GM23338 (cell line): Measurements from ENCODE around the gene RTKN2. TPM values are rescaled to one million over a fixed set of nuclear protein-coding genes. Genes with fewer than 3 reads are reported as not detected.

ENCODE experiments used
- JUNB ChIP-seq: IDR thresholded peaks from one replicate; pipeline ENCODE4 v1.6.1; 2016; ENCODE audit warnings: antibody characterized with exemption; ENCODE audit not compliant: unreplicated experiment
- STAT1 ChIP-seq: IDR thresholded peaks from one replicate; pipeline ENCODE4 v1.6.1; 2016; ENCODE audit warnings: antibody characterized with exemption; ENCODE audit not compliant: unreplicated experiment
- ZNF331 ChIP-seq: fragments of 250-450 bp; sonication (Bioruptor Pico); IDR thresholded peaks from 2 replicates; pipeline ENCODE4 v1.5.0; 2020; ENCODE audit warnings: low read depth, mild to moderate bottlenecking, moderate library complexity
- polyA plus RNA-seq: library from polyadenylated mRNA; unstranded; fragments of >200 nt; fragmentation: Nextera tagmentation; extraction: Ambion mirVana; gene quantifications from 2 replicates; pipeline ENCODE4 v1.2.1, GENCODE V29; 2016
- total RNA-seq: library from RNA; depleted of rRNA; stranded (reverse); fragments of >200 nt; shearing (Covaris generic); gene quantifications from 2 replicates; pipeline ENCODE4 v1.2.3, GENCODE V29; 2014
- TF ChIP-seq, protein P1 (sequence below): fragments of 250-450 bp; sonication (Bioruptor Pico); IDR thresholded peaks from 2 replicates; pipeline ENCODE4 v1.5.0; 2020; ENCODE audit warnings: mild to moderate bottlenecking, moderate library complexity
- TF ChIP-seq, protein P2 (sequence below), 2 experiments: fragments of 200-600 bp in 1 of 2; sonication (generic) in 1 of 2; conservative IDR thresholded peaks; 2 replicates each; pipeline versions ENCODE4 v1.5.1 to v1.6.1; 2016 to 2017; ENCODE audit warnings: antibody characterized with exemption in 2 of 2, low read depth in 2 of 2, mild to moderate bottlenecking in 2 of 2, moderate library complexity in 1 of 2

The RTKN2 gene
- total and polyA plus RNA-seq, 2 experiments from 2014 or later = 15.3 to 23.6 TPM

DNA sequence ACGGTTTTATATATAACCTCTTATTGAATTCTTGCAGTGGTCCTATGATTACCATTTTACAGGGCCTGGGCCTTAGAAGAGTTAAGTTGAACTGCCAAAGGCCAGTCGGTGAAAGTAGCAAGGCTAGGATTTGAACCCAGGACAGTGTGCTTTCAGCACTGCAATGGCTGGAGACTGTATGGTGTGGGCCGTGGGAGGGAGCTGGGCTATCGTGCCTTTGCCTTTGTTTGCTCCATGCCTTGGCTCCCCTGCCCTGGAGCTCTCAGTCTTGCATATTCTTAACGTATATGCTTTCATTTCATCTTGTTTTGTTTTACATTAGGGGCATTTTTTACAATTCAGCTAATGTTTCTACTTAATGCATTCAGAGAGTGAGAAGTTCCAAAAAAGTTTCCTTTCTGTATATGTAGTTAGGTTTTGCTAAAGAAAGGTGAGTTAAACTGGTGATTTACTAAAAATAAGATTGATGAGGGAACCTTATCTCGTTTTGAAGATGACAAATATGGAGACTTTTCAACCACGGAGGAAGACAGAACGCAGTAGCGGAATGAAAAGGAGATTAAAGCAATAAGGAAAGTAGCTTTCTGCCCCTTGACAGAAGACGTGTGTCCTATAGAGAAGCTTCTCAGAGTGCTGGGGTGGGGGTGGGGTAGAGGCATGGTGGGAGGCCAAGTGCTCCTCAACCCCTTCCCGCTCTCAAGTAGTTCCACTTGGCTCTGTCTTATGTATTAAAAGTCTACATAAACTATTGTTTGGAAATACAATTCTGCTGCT is 82.5 kb downstream of the RTKN2 start (continued):
- TF ChIP-seq, protein P1, sequence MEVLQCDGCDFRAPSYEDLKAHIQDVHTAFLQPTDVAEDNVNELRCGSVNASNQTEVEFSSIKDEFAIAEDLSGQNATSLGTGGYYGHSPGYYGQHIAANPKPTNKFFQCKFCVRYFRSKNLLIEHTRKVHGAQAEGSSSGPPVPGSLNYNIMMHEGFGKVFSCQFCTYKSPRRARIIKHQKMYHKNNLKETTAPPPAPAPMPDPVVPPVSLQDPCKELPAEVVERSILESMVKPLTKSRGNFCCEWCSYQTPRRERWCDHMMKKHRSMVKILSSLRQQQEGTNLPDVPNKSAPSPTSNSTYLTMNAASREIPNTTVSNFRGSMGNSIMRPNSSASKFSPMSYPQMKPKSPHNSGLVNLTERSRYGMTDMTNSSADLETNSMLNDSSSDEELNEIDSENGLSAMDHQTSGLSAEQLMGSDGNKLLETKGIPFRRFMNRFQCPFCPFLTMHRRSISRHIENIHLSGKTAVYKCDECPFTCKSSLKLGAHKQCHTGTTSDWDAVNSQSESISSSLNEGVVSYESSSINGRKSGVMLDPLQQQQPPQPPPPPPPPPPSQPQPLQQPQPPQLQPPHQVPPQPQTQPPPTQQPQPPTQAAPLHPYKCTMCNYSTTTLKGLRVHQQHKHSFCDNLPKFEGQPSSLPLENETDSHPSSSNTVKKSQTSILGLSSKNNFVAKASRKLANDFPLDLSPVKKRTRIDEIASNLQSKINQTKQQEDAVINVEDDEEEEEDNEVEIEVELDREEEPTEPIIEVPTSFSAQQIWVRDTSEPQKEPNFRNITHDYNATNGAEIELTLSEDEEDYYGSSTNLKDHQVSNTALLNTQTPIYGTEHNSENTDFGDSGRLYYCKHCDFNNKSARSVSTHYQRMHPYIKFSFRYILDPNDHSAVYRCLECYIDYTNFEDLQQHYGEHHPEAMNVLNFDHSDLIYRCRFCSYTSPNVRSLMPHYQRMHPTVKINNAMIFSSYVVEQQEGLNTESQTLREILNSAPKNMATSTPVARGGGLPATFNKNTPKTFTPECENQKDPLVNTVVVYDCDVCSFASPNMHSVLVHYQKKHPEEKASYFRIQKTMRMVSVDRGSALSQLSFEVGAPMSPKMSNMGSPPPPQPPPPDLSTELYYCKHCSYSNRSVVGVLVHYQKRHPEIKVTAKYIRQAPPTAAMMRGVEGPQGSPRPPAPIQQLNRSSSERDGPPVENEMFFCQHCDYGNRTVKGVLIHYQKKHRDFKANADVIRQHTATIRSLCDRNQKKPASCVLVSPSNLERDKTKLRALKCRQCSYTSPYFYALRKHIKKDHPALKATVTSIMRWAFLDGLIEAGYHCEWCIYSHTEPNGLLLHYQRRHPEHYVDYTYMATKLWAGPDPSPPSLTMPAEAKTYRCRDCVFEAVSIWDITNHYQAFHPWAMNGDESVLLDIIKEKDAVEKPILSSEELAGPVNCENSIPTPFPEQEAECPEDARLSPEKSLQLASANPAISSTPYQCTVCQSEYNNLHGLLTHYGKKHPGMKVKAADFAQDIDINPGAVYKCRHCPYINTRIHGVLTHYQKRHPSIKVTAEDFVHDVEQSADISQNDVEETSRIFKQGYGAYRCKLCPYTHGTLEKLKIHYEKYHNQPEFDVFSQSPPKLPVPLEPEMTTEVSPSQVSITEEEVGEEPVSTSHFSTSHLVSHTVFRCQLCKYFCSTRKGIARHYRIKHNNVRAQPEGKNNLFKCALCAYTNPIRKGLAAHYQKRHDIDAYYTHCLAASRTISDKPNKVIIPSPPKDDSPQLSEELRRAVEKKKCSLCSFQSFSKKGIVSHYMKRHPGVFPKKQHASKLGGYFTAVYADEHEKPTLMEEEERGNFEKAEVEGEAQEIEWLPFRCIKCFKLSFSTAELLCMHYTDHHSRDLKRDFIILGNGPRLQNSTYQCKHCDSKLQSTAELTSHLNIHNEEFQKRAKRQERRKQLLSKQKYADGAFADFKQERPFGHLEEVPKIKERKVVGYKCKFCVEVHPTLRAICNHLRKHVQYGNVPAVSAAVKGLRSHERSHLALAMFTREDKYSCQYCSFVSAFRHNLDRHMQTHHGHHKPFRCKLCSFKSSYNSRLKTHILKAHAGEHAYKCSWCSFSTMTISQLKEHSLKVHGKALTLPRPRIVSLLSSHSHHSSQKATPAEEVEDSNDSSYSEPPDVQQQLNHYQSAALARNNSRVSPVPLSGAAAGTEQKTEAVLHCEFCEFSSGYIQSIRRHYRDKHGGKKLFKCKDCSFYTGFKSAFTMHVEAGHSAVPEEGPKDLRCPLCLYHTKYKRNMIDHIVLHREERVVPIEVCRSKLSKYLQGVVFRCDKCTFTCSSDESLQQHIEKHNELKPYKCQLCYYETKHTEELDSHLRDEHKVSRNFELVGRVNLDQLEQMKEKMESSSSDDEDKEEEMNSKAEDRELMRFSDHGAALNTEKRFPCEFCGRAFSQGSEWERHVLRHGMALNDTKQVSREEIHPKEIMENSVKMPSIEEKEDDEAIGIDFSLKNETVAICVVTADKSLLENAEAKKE (CRISPR knock-in tag) = no peak
- no peak for TF ChIP-seq JUNB
- TF ChIP-seq STAT1 = no peak
- TF ChIP-seq, protein P2, sequence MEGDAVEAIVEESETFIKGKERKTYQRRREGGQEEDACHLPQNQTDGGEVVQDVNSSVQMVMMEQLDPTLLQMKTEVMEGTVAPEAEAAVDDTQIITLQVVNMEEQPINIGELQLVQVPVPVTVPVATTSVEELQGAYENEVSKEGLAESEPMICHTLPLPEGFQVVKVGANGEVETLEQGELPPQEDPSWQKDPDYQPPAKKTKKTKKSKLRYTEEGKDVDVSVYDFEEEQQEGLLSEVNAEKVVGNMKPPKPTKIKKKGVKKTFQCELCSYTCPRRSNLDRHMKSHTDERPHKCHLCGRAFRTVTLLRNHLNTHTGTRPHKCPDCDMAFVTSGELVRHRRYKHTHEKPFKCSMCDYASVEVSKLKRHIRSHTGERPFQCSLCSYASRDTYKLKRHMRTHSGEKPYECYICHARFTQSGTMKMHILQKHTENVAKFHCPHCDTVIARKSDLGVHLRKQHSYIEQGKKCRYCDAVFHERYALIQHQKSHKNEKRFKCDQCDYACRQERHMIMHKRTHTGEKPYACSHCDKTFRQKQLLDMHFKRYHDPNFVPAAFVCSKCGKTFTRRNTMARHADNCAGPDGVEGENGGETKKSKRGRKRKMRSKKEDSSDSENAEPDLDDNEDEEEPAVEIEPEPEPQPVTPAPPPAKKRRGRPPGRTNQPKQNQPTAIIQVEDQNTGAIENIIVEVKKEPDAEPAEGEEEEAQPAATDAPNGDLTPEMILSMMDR (conservative IDR thresholded peaks at IDR 0.05; ENCODE audit: low read depth in 2 of 2) = no peak
- TF ChIP-seq ZNF331 (CRISPR knock-in tag) = no peak
